Tibial nerve (tissue), 4 donors: ENCODE data around the gene TRPV5. TPM values are rescaled to one million over a fixed set of nuclear protein-coding genes. Genes with fewer than 3 reads are reported as not detected.

Source experiments
- DNase-seq, 2 donors: peaks; one replicate each; pipeline ENCODE4 v3.0.0-alpha.2; 2019; ENCODE audit warnings: low spot score in 2 of 2
- H3K27ac ChIP-seq, 4 donors: fragments of 200-600 bp; sonication (generic) in 3 of 4; one replicate each; pipeline ENCODE4 v1.5.1; 2017 to 2019; ENCODE audit warnings: mild to moderate bottlenecking in 1 of 4
- H3K27me3 ChIP-seq, 2 donors: fragments of 200-600 bp; sonication (generic) in 1 of 2; one replicate each; pipeline versions ENCODE4 v1.5.1 to v1.6.0; 2017 to 2019
- H3K36me3 ChIP-seq, 3 donors: fragments of 200-600 bp; sonication (generic); one replicate each; pipeline ENCODE4 v1.5.1; 2018 to 2019
- H3K4me1 ChIP-seq, 4 donors: fragments of 200-600 bp; sonication (generic) in 3 of 4; one replicate each; pipeline ENCODE4 v1.5.1; 2017 to 2019
- H3K4me3 ChIP-seq, 4 donors: fragments of 200-600 bp; sonication (generic) in 3 of 4; one replicate each; pipeline ENCODE4 v1.5.1; 2017 to 2019; ENCODE audit warnings: mild to moderate bottlenecking in 1 of 4, moderate library complexity in 1 of 4
- H3K9me3 ChIP-seq, 4 donors: fragments of 200-600 bp; sonication (generic) in 3 of 4; one replicate each; pipeline ENCODE4 v1.5.1; 2017 to 2019
- EP300 ChIP-seq, 2 donors: sonication (generic); formaldehyde crosslinking; IDR thresholded peaks; one replicate each; pipeline ENCODE4 v1.6.1; 2017; ENCODE audit warnings: antibody characterized with exemption in 2 of 2, mild to moderate bottlenecking in 1 of 2
- POLR2A ChIP-seq, 2 donors: fragments of 450-650 bp; IDR thresholded peaks; one replicate each; pipeline ENCODE4 v1.6.1; 2017; ENCODE audit warnings: antibody characterized with exemption in 2 of 2, mild to moderate bottlenecking in 2 of 2, moderate library complexity in 2 of 2
- whole genome bisulfite sequencing, 2 donors: methylation state at CpG; one replicate each; pipeline ENCODE4 v1.1.5; 2018; 5-methylcytosine and 5-hydroxymethylcytosine counted together
- total RNA-seq, 4 donors: library from RNA; depleted of rRNA; stranded (reverse); fragments of >200 nt; gene quantifications; one replicate each; pipeline ENCODE4 v1.1.0, GENCODE V29; 2016
- TF ChIP-seq, protein P1 (sequence below), 5 experiments: fragments of 200-600 bp in 3 of 5; fragments of 450-650 bp in 2 of 5; sonication (generic) in 3 of 5; IDR thresholded peaks; one replicate each; pipeline ENCODE4 v1.5.1; 2016 to 2019; ENCODE audit warnings: antibody characterized with exemption in 5 of 5, mild to moderate bottlenecking in 3 of 5, moderate library complexity in 2 of 5

Gene TRPV5
- total RNA-seq, 4 donors from 2014 or later: 0.20 to 0.21 TPM; not detected in 2

DNA sequence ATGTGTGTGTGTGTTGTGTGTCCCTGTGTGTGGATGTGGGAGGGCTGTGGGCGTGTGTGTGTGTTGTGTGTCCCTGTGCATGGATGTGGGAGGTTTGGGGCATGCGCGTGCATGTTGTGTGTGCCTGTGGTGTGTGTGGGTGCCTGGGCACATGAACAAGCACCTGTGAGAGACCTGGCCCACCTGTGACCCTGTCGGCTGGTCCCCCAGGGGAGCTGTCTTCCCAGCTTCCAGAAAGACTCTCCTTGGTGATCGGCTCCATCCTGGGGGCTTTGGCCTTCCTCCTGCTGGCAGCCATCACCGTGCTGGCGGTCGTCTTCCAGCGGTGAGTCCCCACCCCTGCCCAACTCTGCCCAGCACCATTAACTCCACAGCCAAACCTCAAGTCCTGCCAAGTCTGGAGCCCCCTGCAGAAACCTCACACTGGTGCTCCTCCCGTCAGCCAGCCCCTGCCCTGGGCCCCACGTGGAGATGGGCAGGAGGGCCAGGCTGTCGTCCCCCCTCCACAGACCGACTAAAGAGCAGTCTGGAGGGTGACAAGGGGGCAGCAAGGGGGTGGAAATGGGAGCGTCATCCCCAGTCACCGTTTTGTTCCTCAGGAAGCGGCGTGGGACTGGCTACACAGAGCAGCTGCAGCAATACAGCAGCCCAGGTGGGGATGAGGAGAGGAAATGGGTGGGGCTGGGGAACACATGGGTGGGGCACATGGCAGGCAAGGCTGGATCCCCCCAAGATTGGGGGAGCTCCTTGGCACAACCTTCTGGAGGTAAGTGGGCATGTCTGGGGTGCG lies 66.0 kb downstream of the TRPV5 start:
- 74 to 77% methylated on average over 18 of the region's 18 CpGs for WGBS, 2 donors
- no peaks in the 10 kb centered on the region for H3K27me3 ChIP-seq
- TF ChIP-seq, protein P1, sequence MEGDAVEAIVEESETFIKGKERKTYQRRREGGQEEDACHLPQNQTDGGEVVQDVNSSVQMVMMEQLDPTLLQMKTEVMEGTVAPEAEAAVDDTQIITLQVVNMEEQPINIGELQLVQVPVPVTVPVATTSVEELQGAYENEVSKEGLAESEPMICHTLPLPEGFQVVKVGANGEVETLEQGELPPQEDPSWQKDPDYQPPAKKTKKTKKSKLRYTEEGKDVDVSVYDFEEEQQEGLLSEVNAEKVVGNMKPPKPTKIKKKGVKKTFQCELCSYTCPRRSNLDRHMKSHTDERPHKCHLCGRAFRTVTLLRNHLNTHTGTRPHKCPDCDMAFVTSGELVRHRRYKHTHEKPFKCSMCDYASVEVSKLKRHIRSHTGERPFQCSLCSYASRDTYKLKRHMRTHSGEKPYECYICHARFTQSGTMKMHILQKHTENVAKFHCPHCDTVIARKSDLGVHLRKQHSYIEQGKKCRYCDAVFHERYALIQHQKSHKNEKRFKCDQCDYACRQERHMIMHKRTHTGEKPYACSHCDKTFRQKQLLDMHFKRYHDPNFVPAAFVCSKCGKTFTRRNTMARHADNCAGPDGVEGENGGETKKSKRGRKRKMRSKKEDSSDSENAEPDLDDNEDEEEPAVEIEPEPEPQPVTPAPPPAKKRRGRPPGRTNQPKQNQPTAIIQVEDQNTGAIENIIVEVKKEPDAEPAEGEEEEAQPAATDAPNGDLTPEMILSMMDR (IDR thresholded peaks at IDR 0.05): no peak
- no peak for TF ChIP-seq POLR2A (IDR thresholded peaks at IDR 0.05)
- no peak for TF ChIP-seq EP300 (IDR thresholded peaks at IDR 0.05)
- H3K4me1 ChIP-seq: no peaks in the 10 kb centered on the region
- H3K4me3 ChIP-seq: no peak overlapping the region
- H3K9me3 ChIP-seq: no peaks in the 10 kb centered on the region
- H3K36me3 ChIP-seq: peaks cover 0 to 68% (median 0%) of the 10 kb centered on the region in 3 donors
- H3K27ac ChIP-seq: no peak overlapping the region
- no peak for DNase-seq

DNA sequence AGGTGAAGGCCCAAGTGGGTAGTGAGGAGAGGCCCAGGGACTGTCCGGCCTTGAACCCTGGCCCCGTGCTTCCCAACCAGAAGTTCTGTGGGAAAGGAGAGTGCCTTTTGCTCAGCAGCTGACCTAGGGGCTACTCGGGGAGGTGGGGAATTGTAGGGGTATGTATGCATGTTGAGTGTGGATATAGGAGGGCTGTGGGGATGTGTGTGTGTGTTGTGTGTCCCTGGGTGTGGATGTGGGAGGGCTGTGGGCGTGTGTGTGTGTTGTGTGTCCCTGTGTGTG lies 66.5 kb downstream of the TRPV5 start:
- TF ChIP-seq, protein P1 (IDR thresholded peaks at IDR 0.05): no peak
- no peak for TF ChIP-seq EP300 (IDR thresholded peaks at IDR 0.05)
- no peak for TF ChIP-seq POLR2A (IDR thresholded peaks at IDR 0.05)
- no peak overlapping the region for H3K27ac ChIP-seq
- H3K27me3 ChIP-seq: no peaks in the 10 kb centered on the region
- no peak overlapping the region for H3K4me3 ChIP-seq
- H3K4me1 ChIP-seq: no peaks in the 10 kb centered on the region
- no peak for DNase-seq
- peaks cover 0 to 67% (median 0%) of the 10 kb centered on the region in 3 donors for H3K36me3 ChIP-seq
- no peaks in the 10 kb centered on the region for H3K9me3 ChIP-seq
- WGBS, 2 donors: 71 to 81% methylated on average over 4 of the region's 4 CpGs

DNA sequence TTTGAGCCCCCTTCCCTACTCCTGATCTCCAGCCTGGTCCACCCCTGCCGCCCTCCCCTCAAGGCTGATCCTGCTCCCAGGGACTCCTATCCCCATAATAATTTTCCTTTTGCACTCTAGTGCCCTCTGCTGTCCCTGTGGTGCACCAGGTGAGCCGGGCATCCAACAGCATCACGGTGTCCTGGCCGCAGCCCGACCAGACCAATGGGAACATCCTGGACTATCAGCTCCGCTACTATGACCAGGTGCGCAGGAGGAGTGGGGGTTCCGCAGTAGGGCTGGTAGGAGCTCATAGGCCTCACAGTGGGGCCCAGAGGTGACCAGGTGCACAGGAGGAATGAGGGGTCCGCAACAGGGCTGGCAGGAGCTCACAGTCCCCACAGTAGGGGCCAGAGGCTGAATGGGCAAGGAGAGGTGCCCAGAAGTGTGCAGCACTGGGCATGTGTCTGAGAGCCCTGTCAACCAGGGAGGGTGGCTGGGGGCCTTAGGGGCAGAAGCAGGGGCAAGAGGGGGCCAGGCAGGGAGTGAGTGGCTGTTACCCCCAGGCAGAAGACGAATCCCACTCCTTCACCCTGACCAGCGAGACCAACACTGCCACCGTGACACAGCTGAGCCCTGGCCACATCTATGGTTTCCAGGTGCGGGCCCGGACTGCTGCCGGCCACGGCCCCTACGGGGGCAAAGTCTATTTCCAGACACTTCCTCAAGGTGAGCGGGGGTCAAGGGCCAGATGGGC lies 67.0 kb downstream of the TRPV5 start:
- Histone ChIP-seq H3K27ac (no peak overlapping the region), H3K9me3 (no peaks in the 10 kb centered on the region), H3K36me3 (peaks cover 0 to 62% (median 0%) of the 10 kb centered on the region in 3 donors), H3K4me3 (no peak overlapping the region), H3K4me1 (no peaks in the 10 kb centered on the region), H3K27me3 (no peaks in the 10 kb centered on the region)
- TF ChIP-seq, protein P1 (IDR thresholded peaks at IDR 0.05): peak; percentile 32 to 46 (median 37)
- no peak for TF ChIP-seq POLR2A (IDR thresholded peaks at IDR 0.05)
- WGBS, 2 donors: 74 to 79% methylated on average over 17 to 18 of the region's 18 CpGs
- DNase-seq: no peak

DNA sequence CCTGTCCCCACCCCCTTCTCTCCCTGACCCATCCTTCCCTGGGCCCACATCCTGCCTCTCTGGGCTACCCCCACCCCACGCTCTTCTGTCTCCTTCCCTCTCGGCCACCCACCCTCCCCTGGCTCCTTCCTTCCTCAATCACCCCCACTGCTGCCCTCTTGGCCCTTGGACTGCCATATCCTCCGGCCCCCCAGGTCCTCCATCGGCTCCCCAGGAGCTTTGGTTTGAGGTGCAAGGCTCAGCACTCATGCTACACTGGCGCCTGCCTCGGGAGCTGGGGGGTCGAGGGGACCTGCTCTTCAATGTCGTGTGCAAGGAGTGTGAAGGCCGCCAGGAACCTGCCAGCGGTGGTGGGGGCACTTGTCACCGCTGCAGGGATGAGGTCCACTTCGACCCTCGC lies 67.8 kb downstream of the TRPV5 start:
- TF ChIP-seq EP300 (IDR thresholded peaks at IDR 0.05) (no peak), POLR2A (IDR thresholded peaks at IDR 0.05) (no peak)
- TF ChIP-seq, protein P1 (IDR thresholded peaks at IDR 0.05): no peak
- DNase-seq: no peak
- 67 to 71% methylated on average over 13 of the region's 13 CpGs for WGBS, 2 donors

More for the DNA sequence above, 67.8 kb downstream of the TRPV5 start:
- no peak overlapping the region for H3K27ac ChIP-seq
- no peak overlapping the region for H3K4me3 ChIP-seq
- peaks cover 0 to 2% (median 0%) of the 10 kb centered on the region in 4 donors for H3K4me1 ChIP-seq
- H3K36me3 ChIP-seq: peaks cover 0 to 54% (median 0%) of the 10 kb centered on the region in 3 donors
- H3K27me3 ChIP-seq: no peaks in the 10 kb centered on the region
- no peaks in the 10 kb centered on the region for H3K9me3 ChIP-seq
